HG02798 (cell line): ENCODE measurements around the gene GTF2H1.

ENCODE experiments used
- ATAC-seq: cut with Tn5 transposase; IDR thresholded peaks from one replicate; pipeline ENCODE4 v1.9.1; 2021; ENCODE audit warnings: mild to moderate bottlenecking; ENCODE audit not compliant: unreplicated experiment, poor library complexity

The GTF2H1 gene

GRCh38 chr11:18321969-18322711 is at the start of gene GTF2H1, which contains the start of gene HPS5:
TSS of gene GTF2H1 (plus strand) at chr11:18322567. CDS start at chr11:18333075, 10,508 bp downstream.
TSS of gene HPS5 (minus strand) at chr11:18322140. CDS start at chr11:18317858, 4,282 bp downstream.
- peak; percentile 91 for ATAC-seq

- ATAC-seq = no peak
These were observed 44.6 kb upstream of the GTF2H1 start for GRCh38 chr11:18277565-18278271.

GRCh38 chr11:18280438-18281045 is 41.8 kb upstream of the GTF2H1 start:
- peak; percentile 92 for ATAC-seq

GRCh38 chr11:18282626-18283025 is 39.7 kb upstream of the GTF2H1 start:
- no peak for ATAC-seq

GRCh38 chr11:18285841-18286240 is 36.5 kb upstream of the GTF2H1 start:
- ATAC-seq = no peak

GRCh38 chr11:18288911-18289310 is 33.5 kb upstream of the GTF2H1 start:
- no peak for ATAC-seq

- no peak for ATAC-seq
These were observed 27.5 kb upstream of the GTF2H1 start for GRCh38 chr11:18294862-18295261.

GRCh38 chr11:18295316-18295715 is 27.1 kb upstream of the GTF2H1 start:
- ATAC-seq = no peak

- no peak for ATAC-seq
These were observed 22.6 kb upstream of the GTF2H1 start for GRCh38 chr11:18299721-18300120.

- no peak for ATAC-seq
These were observed 17.6 kb upstream of the GTF2H1 start for GRCh38 chr11:18304745-18305144.

GRCh38 chr11:18307461-18308139 is 14.8 kb upstream of the GTF2H1 start:
- no peak for ATAC-seq

GRCh38 chr11:18308242-18308641 is 14.1 kb upstream of the GTF2H1 start:
- no peak for ATAC-seq

- no peak for ATAC-seq
These were observed 12.7 kb upstream of the GTF2H1 start for GRCh38 chr11:18309691-18310090.

- ATAC-seq = no peak
These were observed 11.5 kb upstream of the GTF2H1 start for GRCh38 chr11:18310800-18311340.

- ATAC-seq = no peak
These were observed 10.4 kb upstream of the GTF2H1 start for GRCh38 chr11:18312012-18312411.

GRCh38 chr11:18312663-18313420 is 9.5 kb upstream of the GTF2H1 start:
- no peak for ATAC-seq

- ATAC-seq = no peak
These were observed 8.2 kb upstream of the GTF2H1 start for GRCh38 chr11:18313965-18314763.

GRCh38 chr11:18314784-18315523 is 7.4 kb upstream of the GTF2H1 start:
- no peak for ATAC-seq
